ENCODE results near the gene ZMYND10.
"Not testable (repeated sequence)": the region's sequence is repeated elsewhere in the genome, so short reads cannot be mapped to it uniquely, and the experiment has no call there.

Gene ZMYND10

GRCh38 chr3:50326182-50326541 is 19.4 kb downstream of the ZMYND10 start:
- no peak for FAIRE-seq

DNA sequence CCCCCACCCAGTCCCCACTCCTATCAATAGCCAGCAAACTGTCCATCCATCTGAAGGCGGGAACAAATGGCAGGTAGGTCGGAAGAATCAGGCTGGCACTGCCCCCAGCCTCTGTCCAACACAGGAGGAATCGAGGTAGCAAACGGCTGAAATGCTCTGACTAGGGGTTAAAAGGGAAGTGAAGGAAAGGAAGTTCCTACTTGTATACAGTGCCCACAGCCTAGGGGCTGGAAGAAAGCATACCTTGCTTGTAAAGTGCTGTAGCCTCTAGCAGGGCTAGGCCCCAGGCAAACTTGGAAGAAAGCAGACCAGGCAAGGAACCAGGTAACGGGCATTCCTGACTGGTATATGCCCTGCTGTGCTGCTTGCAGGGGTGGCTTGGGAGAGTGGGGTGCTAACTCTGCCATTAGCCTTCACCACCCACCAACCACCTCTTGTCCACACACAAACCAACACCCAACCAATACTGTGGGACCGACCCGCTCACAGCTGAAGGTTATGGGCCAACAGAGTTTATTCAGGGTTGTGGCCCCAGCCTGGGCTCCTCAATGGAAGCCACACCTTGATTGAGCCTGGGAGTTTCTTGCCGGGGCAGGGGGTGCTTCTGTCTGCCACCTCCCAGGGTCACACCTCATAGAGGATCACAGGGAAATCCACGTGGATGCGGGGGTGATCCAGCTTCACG is 19.9 kb downstream of the ZMYND10 start:
- no peak for FAIRE-seq
- no peak for DNase-seq (ENCODE audit: low spot score)

More at GRCh38 chr3:50326182-50326541, 19.4 kb downstream of the ZMYND10 start:
- DNase-seq (ENCODE audit: low spot score), result no peak

- no peak for DNase-seq (ENCODE audit: low spot score)
- FAIRE-seq, result peak; percentile 5
Observed at GRCh38 chr3:50325113-50325480, 20.4 kb downstream of the ZMYND10 start.

DNA sequence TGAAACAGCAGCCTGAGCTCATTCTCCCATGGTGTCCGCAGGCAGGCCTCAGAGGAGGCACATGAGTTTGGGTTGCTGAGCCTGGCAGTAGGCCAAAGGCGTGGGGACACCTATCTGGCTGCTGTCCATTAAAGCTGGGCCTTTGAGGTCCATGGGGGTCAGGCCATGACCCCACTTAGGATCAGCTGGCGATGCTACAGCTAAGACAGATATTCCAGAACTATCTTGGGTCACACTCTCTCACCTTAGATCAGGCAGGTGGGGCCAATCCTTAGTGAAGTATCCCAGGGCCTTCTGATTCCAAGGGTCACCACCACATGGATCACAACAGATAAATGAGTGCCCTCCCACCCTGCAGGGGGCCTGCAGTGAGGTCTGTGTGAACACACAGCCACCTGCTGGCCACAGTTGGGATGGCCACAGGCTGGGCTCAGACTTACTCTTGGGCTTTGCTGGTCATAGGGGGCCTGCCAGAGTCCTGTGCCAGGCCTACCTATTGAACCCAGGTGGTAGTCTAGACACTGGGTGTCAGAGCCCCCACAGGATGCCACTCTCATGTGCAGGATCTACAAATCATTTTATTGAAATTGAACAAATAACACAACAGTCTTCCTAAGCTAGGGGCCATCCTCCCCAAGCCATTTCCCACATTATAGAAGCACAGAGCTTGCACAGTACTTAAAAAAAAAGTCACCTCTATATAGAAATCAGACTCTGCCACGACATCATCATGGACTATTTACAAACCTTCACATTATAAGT is 21.0 kb downstream of the ZMYND10 start:
- FAIRE-seq, result peak; percentile 78

GRCh38 chr3:50323614-50324199 is 21.8 kb downstream of the ZMYND10 start:
- FAIRE-seq, result no peak

More for the DNA sequence above, 21.0 kb downstream of the ZMYND10 start:
- peak; percentile 71 for DNase-seq (ENCODE audit: low spot score)

GRCh38 chr3:50323092-50323600 is 22.4 kb downstream of the ZMYND10 start:
- FAIRE-seq, result no peak

More at GRCh38 chr3:50323614-50324199, 21.8 kb downstream of the ZMYND10 start:
- DNase-seq (ENCODE audit: low spot score), result no peak

DNA sequence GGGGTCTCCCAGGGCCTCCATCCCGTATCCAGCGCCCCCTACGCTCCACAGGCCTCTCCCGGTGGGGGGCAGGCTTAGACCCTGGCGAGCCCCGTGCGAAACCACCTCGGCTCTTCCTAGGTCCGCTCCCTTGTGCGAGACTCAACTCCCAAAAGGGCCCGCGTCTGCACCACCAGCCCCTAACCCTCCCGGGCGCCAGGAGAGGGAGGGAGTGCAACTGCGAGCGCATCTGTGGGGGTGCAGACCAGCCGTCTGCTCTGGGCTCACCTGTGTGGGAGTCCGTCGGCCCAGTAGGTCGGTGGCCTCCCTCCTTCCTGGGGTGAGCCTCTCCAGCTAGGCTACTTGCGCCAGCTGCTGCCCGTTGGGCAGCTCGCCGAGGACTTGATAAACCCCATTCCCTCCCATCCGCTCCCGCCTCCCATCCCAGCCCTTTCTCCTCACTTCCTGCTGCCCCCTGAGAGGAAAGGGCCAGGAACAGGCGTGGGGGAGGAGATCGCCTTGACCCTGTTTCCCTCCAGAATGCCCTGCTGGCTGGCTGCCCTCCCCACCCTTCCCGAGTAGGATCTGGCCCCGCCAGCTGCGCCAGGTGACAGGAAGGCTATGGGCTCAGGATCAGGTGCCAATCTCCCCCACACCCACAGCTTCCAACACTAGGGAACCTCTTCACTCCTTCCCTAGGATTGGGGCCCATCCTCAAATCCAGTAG is 23.0 kb downstream of the ZMYND10 start, which contains the start of gene HYAL2:
Gene HYAL2 (minus strand): TSS at position 360 of the 706 bp plus-strand sequence. CDS start 2,256 bp downstream, outside the sequence.
- no peak for DNase-seq (ENCODE audit: low spot score)
- FAIRE-seq, result peak; percentile 9

More at GRCh38 chr3:50323092-50323600, 22.4 kb downstream of the ZMYND10 start:
- DNase-seq (ENCODE audit: low spot score), result no peak

- DNase-seq (ENCODE audit: low spot score) (no peak), FAIRE-seq (no peak)
Observed at GRCh38 chr3:50322115-50322385, 23.5 kb downstream of the ZMYND10 start.

DNA sequence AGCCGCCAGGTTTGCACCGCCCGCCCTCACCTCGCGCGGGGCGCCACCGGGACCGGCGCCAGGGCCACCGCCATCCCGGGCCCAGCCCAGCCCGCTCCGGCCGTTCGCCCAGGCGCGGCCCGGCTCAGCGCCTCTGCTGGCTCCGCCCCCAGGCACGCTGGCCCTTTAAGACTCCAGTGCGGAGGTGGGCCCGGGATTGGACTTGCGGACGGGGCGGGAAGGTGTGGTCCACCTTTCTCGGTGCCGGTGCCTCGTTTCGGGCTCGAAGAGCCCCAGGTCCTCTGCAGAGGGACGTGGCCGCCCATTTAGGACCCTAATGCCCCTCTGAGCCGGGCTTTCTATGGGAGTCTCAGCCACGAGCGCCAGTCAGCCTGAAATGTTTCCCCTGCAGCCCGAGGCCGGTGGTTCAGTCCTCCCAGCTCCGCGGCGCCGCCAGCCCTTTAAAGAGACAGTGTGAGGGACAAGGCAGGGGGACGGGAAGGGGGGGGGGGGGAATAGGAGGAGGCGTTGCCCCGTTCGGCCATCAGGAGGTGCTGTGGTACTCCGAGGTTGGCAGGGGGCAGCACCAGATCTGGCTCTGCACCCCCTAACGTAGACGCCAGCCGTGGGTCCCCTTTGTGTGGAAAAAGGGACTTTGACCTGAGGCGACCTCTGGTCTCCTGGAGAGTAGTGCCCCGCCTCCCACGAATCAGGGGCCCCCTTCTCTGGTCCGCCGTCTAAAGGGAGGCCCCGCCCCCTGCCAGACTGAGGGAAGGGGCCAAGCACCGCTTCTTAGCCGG is 24.0 kb downstream of the ZMYND10 start:
- FAIRE-seq, result peak; percentile 93
- DNase-seq (ENCODE audit: low spot score), result peak; percentile 94

DNA sequence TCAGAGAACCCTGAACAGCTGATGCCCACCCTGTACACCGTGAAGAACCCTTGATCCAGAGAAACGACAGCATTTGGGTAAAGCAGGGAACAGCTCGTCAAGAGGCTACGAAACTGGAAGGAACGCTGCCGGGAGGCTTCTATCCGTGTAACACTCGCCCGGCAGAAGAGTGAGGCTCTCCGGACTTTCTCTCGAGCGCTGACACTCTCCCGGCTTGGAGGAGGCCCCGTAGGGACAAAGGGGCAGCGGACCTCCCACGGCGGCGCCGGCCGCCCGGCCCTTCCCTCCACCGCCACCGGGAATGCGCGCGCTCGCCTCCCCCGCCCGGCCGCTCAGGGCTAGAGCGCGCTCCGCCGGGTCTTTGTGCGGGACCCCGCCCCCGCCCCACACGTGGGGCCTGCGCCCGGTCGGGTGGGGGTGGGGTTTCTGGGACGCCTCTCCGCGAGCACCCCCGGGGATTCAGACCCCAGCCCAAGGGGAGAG is 24.6 kb downstream of the ZMYND10 start:
- DNase-seq (ENCODE audit: low spot score), result peak; percentile 85

DNA sequence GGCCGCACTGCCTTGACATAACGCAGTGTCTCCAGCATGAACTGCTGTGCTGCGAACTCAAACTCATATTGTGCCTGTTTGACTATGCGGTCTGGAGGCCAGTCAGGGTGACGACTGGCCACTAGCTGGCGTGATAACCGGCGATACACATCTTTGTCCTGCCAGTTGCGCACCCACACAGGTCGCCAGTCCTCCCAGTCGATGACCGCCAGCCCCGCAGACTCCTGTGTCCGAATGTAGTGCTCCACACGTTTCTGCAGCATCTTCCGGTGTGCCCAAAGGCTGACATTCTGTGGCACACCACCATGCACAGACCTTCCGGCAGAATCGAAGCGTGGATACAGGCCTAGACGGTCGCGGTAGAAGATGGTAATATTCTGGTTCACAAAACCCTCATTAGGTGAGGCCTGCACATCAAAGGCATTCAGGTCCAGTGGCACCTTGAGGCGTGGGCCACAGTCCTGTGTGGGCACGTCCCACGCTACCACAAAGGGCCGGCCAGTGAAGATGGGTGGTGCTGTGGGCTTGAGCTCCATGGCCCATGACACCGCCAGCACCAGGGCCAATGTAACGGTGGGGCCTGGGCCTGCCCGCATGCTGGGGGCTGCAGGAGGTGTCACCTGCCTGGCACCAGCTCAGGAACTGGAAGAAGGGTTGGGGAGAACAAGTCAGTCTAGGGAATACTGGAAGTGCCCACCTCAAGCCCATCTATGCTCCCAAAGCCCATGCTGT is 25.5 kb downstream of the ZMYND10 start:
- peak; percentile 96 for FAIRE-seq
- DNase-seq (ENCODE audit: low spot score), result no peak

More for the DNA sequence above, 24.6 kb downstream of the ZMYND10 start:
- FAIRE-seq, result peak; percentile 46

- FAIRE-seq, result no peak
- DNase-seq (ENCODE audit: low spot score), result no peak
Observed at GRCh38 chr3:50319181-50319893, 26.2 kb downstream of the ZMYND10 start.

DNA sequence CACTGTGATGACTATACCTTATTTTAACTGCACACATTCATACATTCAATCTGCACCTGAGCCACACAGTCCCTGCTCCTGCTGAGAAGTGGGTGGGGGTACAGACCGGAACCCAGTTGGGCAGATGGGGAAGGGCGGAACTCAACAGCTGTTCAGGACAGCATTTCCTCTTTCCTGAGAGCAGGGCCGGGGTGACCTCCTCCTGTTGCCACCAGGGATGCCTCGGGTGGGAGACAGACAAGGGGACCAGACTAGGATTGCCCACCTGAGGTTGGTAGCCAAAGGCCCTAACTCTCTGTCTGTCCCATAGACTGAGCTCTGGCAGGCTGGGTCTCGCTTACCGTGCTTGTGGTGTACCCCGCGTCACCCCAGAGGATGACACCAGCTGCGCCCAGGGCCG is 26.9 kb downstream of the ZMYND10 start:
- FAIRE-seq, result no peak
- no peak for DNase-seq (ENCODE audit: low spot score)

DNA sequence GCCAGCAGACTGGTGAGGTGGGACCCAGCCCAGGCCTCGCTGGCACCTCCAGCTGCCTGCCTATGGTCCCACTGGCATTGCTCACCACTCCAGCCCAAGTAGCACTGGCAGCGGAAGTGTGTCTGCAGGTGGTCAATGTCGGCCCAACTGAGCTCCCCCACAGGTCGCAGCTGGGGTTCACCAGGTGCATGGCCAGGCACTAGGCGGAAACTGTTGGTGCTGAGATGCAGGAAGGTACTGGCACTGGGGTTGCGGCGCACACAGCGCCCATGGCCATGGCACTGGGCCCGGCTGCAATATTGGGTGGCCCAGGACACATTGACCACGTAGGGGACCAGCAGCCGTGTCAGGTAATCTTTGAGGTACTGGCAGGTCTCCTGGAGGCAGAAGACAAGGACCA is 27.4 kb downstream of the ZMYND10 start:
- FAIRE-seq, result no peak
- no peak for DNase-seq (ENCODE audit: low spot score)

- FAIRE-seq (no peak), DNase-seq (ENCODE audit: low spot score) (no peak)
Observed at GRCh38 chr3:50317300-50317699, 28.2 kb downstream of the ZMYND10 start.

DNA sequence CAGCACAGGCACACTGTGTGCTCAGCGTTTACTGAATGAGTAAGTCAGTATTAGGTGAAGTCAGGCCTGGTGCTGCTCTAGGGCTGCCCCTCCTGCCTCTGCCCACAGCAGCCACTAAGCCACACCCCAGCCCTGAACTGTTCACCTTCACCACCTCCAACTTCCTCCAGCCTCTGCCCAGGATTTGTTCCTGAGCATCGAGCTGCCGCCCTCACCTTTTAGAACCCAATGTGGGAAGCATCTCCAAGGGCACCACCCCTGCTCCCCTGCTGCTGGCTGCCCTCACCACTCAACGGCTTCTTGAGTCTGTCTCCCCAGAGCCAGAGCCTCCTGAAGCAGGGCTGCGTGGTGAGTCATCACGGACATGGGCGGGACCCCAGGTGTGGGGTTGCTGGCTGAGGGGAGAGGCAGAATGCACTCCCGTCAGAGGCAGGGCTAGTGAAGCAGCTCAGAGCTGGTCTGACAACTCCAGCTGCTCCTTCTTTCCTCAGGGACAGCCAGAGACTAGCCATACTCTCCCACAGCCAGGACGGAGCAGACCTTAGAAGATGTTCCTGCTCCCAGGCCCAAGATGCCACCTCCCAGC is 28.8 kb downstream of the ZMYND10 start:
- peak; percentile 90 for DNase-seq (ENCODE audit: low spot score)
- peak; percentile 94 for FAIRE-seq

GRCh38 chr3:50314816-50315215 is 30.7 kb downstream of the ZMYND10 start:
- no peak for DNase-seq (ENCODE audit: low spot score)
- no peak for FAIRE-seq

- FAIRE-seq (no peak), DNase-seq (ENCODE audit: low spot score) (no peak)
Observed at GRCh38 chr3:50314342-50314741, 31.2 kb downstream of the ZMYND10 start.

DNA sequence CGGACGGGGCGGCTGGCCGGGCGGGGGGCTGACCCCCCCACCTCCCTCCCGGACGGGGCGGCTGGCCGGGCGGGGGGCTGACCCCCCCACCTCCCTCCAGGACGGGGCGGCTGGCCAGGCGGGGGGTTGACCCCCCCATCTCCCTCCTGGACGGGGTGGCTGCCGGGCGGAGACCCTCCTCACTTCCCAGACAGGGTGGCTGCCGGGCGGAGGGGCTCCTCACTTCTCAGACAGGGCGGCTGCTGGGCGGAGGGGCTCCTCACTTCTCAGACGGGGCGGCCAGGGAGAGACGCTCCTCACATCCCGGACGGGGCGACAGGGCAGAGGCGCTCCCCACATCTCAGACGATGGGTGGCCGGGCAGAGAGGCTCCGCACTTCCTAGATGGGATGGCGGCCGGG is 33.5 kb downstream of the ZMYND10 start:
- DNase-seq (ENCODE audit: low spot score); FAIRE-seq: not testable (repeated sequence)

Measured in urothelium cell line (cell line).